Measurements from ENCODE around the gene FAM180A. TPM values are rescaled to one million over a fixed set of nuclear protein-coding genes. Genes with fewer than 3 reads are reported as not detected.

FAM180A gene
- total RNA-seq, 2 donors from 2014 or later = 79.1 to 133 TPM

GRCh38 chr7:135692055-135692454 is 56.6 kb downstream of the FAM180A start:
- Histone ChIP-seq H3K36me3 (peaks cover 14% of the 10 kb centered on the region), H3K9me3 (no peaks in the 10 kb centered on the region), H3K4me3 (no peak overlapping the region), H3K27ac (no peak overlapping the region), H3K27me3 (replicated peaks; ENCODE audit: insufficient read depth) (no peaks in the 10 kb centered on the region), H3K4me1 (ENCODE audit: control insufficient read depth in 1 of 2, low read depth in 2 of 2) (peaks cover 0 to 3% of the 10 kb centered on the region in 2 donors)
- TF ChIP-seq CTCF (IDR thresholded peaks at IDR 0.05) = no peak
- DNase-seq (ENCODE audit: low spot score) (no peak), ATAC-seq (ENCODE audit: insufficient number of reproducible peaks, low FRiP score, low read depth) (no peak)

DNA sequence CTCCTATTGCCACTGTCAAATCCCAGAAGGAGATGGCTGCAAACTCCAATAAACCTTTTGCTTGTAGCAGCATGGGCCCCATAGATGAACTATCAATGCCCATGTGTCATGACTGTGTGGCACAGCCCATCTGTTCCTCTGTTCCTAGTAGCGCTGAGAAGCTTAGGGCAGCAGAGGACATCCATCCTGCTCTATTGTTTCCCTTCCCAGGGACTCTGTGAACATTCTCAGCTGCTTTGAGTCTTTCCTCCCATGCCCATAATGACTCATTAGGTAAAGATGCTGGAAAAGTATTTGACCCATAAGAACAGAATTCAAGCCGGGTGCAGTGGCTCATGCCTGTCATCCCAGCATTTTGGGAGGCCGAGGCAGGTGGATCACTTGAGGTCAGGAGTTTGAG is 58.0 kb downstream of the FAM180A start:
- Histone ChIP-seq H3K36me3 (peaks cover 14% of the 10 kb centered on the region), H3K27ac (no peak overlapping the region), H3K27me3 (replicated peaks; ENCODE audit: insufficient read depth) (no peaks in the 10 kb centered on the region), H3K9me3 (no peaks in the 10 kb centered on the region), H3K4me1 (ENCODE audit: control insufficient read depth in 1 of 2, low read depth in 2 of 2) (no peaks in the 10 kb centered on the region), H3K4me3 (no peak overlapping the region)
- no peak for TF ChIP-seq CTCF (IDR thresholded peaks at IDR 0.05)
- no peak for ATAC-seq (ENCODE audit: insufficient number of reproducible peaks, low FRiP score, low read depth)
- DNase-seq (ENCODE audit: low spot score) = no peak

GRCh38 chr7:135687466-135687865 is 61.1 kb downstream of the FAM180A start:
- no peak overlapping the region for H3K27ac ChIP-seq
- H3K4me3 ChIP-seq = no peak overlapping the region
- peaks cover 6% of the 10 kb centered on the region for H3K36me3 ChIP-seq
- ATAC-seq (ENCODE audit: insufficient number of reproducible peaks, low FRiP score, low read depth) (no peak), DNase-seq (ENCODE audit: low spot score) (no peak)
- H3K27me3 ChIP-seq (replicated peaks; ENCODE audit: insufficient read depth) = no peaks in the 10 kb centered on the region
- H3K9me3 ChIP-seq = no peaks in the 10 kb centered on the region
- H3K4me1 ChIP-seq (ENCODE audit: control insufficient read depth in 1 of 2, low read depth in 2 of 2) = peaks cover 5 to 24% of the 10 kb centered on the region in 2 donors
- TF ChIP-seq CTCF (IDR thresholded peaks at IDR 0.05) = no peak

- H3K4me3 ChIP-seq = no peak overlapping the region
- no peaks in the 10 kb centered on the region for H3K27me3 ChIP-seq (replicated peaks; ENCODE audit: insufficient read depth)
- no peak for ATAC-seq (ENCODE audit: insufficient number of reproducible peaks, low FRiP score, low read depth)
- no peak overlapping the region for H3K27ac ChIP-seq
- H3K36me3 ChIP-seq = peaks cover under 1% of the 10 kb centered on the region
- peaks cover 10 to 35% of the 10 kb centered on the region in 2 donors for H3K4me1 ChIP-seq (ENCODE audit: control insufficient read depth in 1 of 2, low read depth in 2 of 2)
- H3K9me3 ChIP-seq = no peaks in the 10 kb centered on the region
- DNase-seq (ENCODE audit: low spot score) = no peak
- TF ChIP-seq CTCF (IDR thresholded peaks at IDR 0.05) = no peak
Measured at GRCh38 chr7:135685306-135686084, 63.1 kb downstream of the FAM180A start.

DNA sequence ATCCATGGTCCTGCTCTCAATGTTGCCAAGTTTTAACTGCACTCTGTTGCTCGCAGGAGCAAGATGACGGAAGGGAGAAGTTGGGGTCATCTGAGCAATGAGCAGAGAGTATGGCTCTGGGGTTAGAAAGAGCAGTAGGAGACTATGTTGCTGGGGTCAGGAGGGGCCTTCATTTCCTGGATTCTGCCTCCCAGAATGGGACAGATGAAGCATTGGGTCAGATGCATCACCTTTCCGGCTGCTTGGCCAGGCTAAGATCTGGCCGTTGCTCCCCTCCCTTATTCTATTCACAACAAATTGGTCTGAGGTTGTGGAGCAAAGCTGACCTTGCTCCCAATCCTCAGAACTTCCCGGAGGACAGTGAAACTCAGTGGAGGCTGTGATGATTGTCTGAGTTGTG is 63.9 kb downstream of the FAM180A start:
- H3K27ac ChIP-seq = no peak overlapping the region
- DNase-seq (ENCODE audit: low spot score) = no peak
- peaks cover 10 to 36% of the 10 kb centered on the region in 2 donors for H3K4me1 ChIP-seq (ENCODE audit: control insufficient read depth in 1 of 2, low read depth in 2 of 2)
- no peaks in the 10 kb centered on the region for H3K27me3 ChIP-seq (replicated peaks; ENCODE audit: insufficient read depth)
- H3K9me3 ChIP-seq = no peaks in the 10 kb centered on the region
- H3K36me3 ChIP-seq = no peaks in the 10 kb centered on the region
- ATAC-seq (ENCODE audit: insufficient number of reproducible peaks, low FRiP score, low read depth) = no peak
- no peak for TF ChIP-seq CTCF (IDR thresholded peaks at IDR 0.05)
- H3K4me3 ChIP-seq = no peak overlapping the region
